ENCODE data around the gene RITA1. TPM values are rescaled to one million over a fixed set of nuclear protein-coding genes. Genes with fewer than 3 reads are reported as not detected.

Gene RITA1
- total and polyA plus RNA-seq, 4 donors, result 10.6 to 18.1 (median 14.9) TPM

DNA sequence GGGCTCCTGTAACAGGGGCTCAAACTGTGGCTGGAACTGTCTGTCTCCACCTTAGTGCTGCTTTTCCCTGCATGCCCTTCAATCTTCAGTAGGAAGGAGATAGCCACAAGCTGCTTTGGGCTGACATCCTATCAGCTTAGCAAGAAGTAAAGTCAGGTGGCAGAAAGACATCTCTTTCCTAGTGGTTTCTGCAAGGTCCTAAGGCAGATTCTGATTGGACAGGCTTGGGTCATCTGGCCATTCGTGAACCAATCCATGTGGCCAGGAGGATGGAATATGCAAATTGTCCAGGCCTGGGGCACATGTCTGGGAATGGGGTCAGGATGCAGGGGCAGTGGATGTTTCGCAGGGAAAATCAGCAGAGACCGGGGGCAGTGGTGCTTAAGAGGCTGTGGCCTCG is 5.2 kb downstream of the RITA1 start:
- H3K27me3 ChIP-seq (ENCODE audit: control insufficient read depth in 4 of 4, insufficient read depth in 4 of 4, low read length in 3 of 4), result no peaks in the 10 kb centered on the region
- H3K36me3 ChIP-seq (ENCODE audit: control insufficient read depth in 4 of 4, insufficient read depth in 3 of 4, low read depth in 1 of 4, low read length in 3 of 4), result peaks cover 7 to 22% (median 11%) of the 10 kb centered on the region in 4 donors
- no peak overlapping the region for H3K27ac ChIP-seq (ENCODE audit: low read depth in 1 of 2, low read length in 2 of 2)
- H3K4me1 ChIP-seq (ENCODE audit: control insufficient read depth in 4 of 4, insufficient read depth in 4 of 4, low read length in 3 of 4), result peaks cover 6 to 22% (median 20%) of the 10 kb centered on the region in 4 donors
- DNase-seq (ENCODE audit: low spot score), result peak; percentile 67
- no peak overlapping the region for H3K9ac ChIP-seq (ENCODE audit: low read depth in 1 of 2, low read length in 2 of 2)
- no peak overlapping the region for H3K4me3 ChIP-seq (ENCODE audit: low read depth in 1 of 3, low read length in 3 of 3)
- TF ChIP-seq ATF3 (IDR thresholded peaks at IDR 0.05) (no peak), JUND (IDR thresholded peaks at IDR 0.05) (no peak), FOXA2 (IDR thresholded peaks at IDR 0.05) (no peak), SP1 (IDR thresholded peaks at IDR 0.05) (no peak), EGR1 (IDR thresholded peaks at IDR 0.05; ENCODE audit: low read depth in 2 of 2) (no peak), HNF4A (conservative IDR thresholded peaks at IDR 0.05) (no peak)
- TF ChIP-seq, protein P1, sequence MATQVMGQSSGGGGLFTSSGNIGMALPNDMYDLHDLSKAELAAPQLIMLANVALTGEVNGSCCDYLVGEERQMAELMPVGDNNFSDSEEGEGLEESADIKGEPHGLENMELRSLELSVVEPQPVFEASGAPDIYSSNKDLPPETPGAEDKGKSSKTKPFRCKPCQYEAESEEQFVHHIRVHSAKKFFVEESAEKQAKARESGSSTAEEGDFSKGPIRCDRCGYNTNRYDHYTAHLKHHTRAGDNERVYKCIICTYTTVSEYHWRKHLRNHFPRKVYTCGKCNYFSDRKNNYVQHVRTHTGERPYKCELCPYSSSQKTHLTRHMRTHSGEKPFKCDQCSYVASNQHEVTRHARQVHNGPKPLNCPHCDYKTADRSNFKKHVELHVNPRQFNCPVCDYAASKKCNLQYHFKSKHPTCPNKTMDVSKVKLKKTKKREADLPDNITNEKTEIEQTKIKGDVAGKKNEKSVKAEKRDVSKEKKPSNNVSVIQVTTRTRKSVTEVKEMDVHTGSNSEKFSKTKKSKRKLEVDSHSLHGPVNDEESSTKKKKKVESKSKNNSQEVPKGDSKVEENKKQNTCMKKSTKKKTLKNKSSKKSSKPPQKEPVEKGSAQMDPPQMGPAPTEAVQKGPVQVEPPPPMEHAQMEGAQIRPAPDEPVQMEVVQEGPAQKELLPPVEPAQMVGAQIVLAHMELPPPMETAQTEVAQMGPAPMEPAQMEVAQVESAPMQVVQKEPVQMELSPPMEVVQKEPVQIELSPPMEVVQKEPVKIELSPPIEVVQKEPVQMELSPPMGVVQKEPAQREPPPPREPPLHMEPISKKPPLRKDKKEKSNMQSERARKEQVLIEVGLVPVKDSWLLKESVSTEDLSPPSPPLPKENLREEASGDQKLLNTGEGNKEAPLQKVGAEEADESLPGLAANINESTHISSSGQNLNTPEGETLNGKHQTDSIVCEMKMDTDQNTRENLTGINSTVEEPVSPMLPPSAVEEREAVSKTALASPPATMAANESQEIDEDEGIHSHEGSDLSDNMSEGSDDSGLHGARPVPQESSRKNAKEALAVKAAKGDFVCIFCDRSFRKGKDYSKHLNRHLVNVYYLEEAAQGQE (IDR thresholded peaks at IDR 0.05), result no peak
- 93% methylated on average over 4 of the region's 4 CpGs for WGBS
- H3K9me3 ChIP-seq (ENCODE audit: control insufficient read depth in 4 of 4, low read length in 3 of 4), result no peaks in the 10 kb centered on the region

- H3K27ac ChIP-seq (ENCODE audit: low read depth in 1 of 2, low read length in 2 of 2), result no peak overlapping the region
These were observed 5.7 kb downstream of the RITA1 start for GRCh38 chr12:113191227-113191626.

More at GRCh38 chr12:113191227-113191626, 5.7 kb downstream of the RITA1 start:
- Histone ChIP-seq H3K4me1 (ENCODE audit: control insufficient read depth in 4 of 4, insufficient read depth in 4 of 4, low read length in 3 of 4) (peaks cover 3 to 18% (median 17%) of the 10 kb centered on the region in 4 donors), H3K36me3 (ENCODE audit: control insufficient read depth in 4 of 4, insufficient read depth in 3 of 4, low read depth in 1 of 4, low read length in 3 of 4) (peaks cover 7 to 22% (median 11%) of the 10 kb centered on the region in 4 donors), H3K9ac (ENCODE audit: low read depth in 1 of 2, low read length in 2 of 2) (no peak overlapping the region), H3K4me3 (ENCODE audit: low read depth in 1 of 3, low read length in 3 of 3) (no peak overlapping the region), H3K9me3 (ENCODE audit: control insufficient read depth in 4 of 4, low read length in 3 of 4) (no peaks in the 10 kb centered on the region), H3K27me3 (ENCODE audit: control insufficient read depth in 4 of 4, insufficient read depth in 4 of 4, low read length in 3 of 4) (no peaks in the 10 kb centered on the region)
- TF ChIP-seq NR2F2 (IDR thresholded peaks at IDR 0.05), result no peak
- no peak for TF ChIP-seq RAD21 (IDR thresholded peaks at IDR 0.05)
- TF ChIP-seq TAF1 (conservative IDR thresholded peaks at IDR 0.05), result no peak
- TF ChIP-seq RXRA (IDR thresholded peaks at IDR 0.05), result no peak
- TF ChIP-seq FOXA2 (IDR thresholded peaks at IDR 0.05), result no peak
- TF ChIP-seq ATF3 (IDR thresholded peaks at IDR 0.05), result no peak
- no peak for TF ChIP-seq FOXA1 (IDR thresholded peaks at IDR 0.05)
- TF ChIP-seq, protein P1 (IDR thresholded peaks at IDR 0.05), result no peak
- no peak for TF ChIP-seq HNF4G (IDR thresholded peaks at IDR 0.05)
- no peak for TF ChIP-seq MAX (IDR thresholded peaks at IDR 0.05)
- no peak for TF ChIP-seq HNF4A (conservative IDR thresholded peaks at IDR 0.05)
- TF ChIP-seq EGR1 (IDR thresholded peaks at IDR 0.05; ENCODE audit: low read depth in 2 of 2), result no peak
- no peak for TF ChIP-seq GABPA (IDR thresholded peaks at IDR 0.05 in 1 of 2, conservative IDR thresholded peaks at IDR 0.05 in 1 of 2)
- peak; percentile 76 for DNase-seq (ENCODE audit: low spot score)
- whole genome bisulfite sequencing, result 97% methylated on average over 19 of the region's 19 CpGs
